ENCODE measurements around the gene GNG7.
"Not testable (repeated sequence)": the region's sequence is repeated elsewhere in the genome, so short reads cannot be mapped to it uniquely, and the experiment has no call there.

Gene GNG7

DNA sequence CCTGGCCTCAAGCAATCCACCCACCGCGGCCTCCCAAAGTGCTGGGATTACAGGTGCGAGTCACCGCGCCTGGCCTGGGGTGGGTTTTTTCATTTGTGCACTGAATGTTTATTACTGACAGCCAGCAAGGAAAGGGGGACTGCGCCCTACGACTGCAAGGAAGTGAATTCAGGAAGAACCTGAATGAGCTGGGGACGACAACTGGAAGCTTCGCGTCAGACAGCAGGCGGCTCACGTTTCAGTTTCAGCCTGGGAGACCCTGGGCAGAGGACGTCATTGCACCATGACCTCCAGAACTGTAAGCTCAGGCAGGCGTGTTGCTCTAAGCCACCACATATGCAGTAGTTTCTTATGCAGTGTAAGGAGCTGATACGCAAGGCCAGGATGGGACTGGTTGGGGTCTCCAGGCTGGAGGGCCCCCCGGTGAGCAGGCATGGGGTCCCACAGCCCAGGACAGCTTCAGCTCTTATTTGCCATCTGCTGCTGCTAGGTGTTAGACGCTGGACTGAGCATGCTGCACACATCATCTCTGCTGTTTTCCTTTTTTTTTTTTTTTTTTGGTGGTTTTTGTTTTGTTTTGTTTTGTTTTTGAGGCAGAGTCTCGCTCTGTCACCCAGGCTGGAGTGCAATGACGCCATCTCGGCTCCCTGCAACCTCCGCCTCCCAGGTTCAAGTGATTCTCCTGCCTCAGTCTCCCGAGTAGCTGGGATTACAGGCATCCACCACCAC is 160.0 kb downstream of the GNG7 start:
- no peak for DNase-seq (ENCODE audit: low read depth)
- no peak overlapping the region for H3K4me3 ChIP-seq (ENCODE audit: low read depth, low read length)
- TF ChIP-seq, protein P1, sequence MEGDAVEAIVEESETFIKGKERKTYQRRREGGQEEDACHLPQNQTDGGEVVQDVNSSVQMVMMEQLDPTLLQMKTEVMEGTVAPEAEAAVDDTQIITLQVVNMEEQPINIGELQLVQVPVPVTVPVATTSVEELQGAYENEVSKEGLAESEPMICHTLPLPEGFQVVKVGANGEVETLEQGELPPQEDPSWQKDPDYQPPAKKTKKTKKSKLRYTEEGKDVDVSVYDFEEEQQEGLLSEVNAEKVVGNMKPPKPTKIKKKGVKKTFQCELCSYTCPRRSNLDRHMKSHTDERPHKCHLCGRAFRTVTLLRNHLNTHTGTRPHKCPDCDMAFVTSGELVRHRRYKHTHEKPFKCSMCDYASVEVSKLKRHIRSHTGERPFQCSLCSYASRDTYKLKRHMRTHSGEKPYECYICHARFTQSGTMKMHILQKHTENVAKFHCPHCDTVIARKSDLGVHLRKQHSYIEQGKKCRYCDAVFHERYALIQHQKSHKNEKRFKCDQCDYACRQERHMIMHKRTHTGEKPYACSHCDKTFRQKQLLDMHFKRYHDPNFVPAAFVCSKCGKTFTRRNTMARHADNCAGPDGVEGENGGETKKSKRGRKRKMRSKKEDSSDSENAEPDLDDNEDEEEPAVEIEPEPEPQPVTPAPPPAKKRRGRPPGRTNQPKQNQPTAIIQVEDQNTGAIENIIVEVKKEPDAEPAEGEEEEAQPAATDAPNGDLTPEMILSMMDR (IDR thresholded peaks at IDR 0.05; ENCODE audit: low read depth, low read length, missing control alignments), result no peak

DNA sequence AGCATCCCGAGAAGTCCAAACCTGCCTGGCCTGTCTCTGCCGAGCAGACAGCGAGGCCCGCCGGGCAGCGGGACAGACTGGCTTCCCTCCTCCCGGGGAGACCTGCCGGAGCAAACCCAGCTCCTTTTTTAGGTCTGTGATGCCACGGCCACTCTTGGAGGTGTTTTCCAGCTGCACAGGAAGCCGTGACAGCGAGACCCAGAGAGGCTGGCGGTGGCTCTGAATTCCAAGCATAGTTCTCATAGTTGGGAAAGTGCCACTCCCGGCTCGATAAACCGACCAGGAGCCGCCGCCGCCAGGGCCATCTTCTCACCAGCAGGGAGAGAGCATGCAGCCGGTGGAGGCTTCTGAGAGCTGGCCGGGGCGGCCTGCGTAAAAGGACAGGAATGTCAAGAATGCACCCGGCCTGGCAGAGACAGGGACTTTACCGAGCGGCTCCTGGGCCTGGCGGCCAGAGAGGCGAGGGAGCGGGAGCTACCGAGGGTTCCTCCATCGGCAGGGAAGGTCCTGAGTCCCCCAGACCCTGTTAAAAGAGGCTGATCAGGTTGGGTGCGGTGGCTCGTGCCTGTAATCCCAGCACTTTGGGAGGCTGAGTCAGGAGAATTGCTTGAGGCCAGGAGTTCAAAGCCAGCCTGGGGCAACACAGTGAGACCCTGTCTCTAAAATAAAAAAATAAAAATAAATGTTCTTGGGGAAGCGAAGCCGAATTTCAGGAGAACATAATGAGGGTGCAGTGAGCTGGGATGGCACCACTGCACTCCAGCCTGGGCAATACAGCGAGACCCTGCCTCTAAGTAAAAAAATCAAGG is 161.6 kb downstream of the GNG7 start:
- H3K4me3 ChIP-seq (ENCODE audit: low read depth, low read length), result no peak overlapping the region

DNA sequence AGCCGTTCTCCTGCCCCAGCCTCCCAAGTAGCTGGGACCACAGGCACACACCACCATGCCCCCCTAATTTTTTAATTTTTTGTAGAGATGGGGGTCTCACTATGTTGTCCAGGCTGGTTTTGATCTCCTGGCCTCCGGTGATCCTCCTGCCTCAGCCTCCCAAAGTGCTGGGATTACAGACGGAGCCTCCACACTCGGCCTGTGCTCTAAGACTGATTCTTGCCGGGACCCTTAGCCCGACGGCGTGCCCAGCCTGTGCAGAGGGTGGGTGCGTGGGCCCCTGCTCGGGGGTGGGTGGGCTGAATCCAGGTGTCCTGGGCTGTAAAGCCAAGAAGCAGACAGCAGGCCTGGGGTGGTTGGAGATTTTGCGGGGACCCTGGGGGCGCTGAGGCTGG is 162.2 kb downstream of the GNG7 start:
- H3K4me3 ChIP-seq (ENCODE audit: low read depth, low read length), result no peak overlapping the region
- no peak for DNase-seq (ENCODE audit: low read depth)
- TF ChIP-seq, protein P1 (IDR thresholded peaks at IDR 0.05; ENCODE audit: low read depth, low read length, missing control alignments), result no peak

More for the DNA sequence above, 161.6 kb downstream of the GNG7 start:
- TF ChIP-seq, protein P1 (IDR thresholded peaks at IDR 0.05; ENCODE audit: low read depth, low read length, missing control alignments), result no peak
- no peak for DNase-seq (ENCODE audit: low read depth)

DNA sequence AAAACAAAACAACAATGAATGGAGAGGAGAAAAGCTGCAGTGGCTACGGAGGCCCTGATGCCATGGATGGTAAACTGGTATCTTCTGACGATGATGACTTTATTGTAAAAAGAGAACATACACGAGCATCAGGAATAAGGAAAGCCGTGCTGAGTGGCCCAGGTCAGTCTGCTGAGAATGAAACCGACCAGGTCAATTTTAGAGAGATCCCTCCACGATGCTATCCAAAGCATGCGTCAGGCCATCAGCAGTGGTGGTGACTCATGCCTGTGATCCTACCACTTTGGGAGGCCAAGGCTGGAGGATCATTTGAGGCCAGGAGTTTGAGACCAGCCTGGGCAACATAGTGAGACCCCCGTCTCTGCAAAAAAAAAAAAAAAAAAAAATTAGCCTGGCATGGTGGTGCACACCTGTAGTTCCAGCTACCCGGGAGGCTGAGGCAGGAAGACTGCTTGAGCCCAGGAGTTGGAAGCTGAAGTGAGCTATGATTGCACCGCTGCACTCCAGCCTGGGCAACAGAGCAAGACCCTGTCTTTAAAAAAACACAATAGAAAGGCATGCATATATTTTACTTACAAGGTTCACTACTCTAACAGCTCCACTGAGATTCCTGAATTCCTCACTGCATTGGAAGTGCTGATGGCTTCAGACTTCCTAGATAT is 164.3 kb downstream of the GNG7 start:
- H3K4me3 ChIP-seq (ENCODE audit: low read depth, low read length), result no peak overlapping the region
- DNase-seq (ENCODE audit: low read depth), result no peak
- TF ChIP-seq, protein P1 (IDR thresholded peaks at IDR 0.05; ENCODE audit: low read depth, low read length, missing control alignments), result no peak

DNA sequence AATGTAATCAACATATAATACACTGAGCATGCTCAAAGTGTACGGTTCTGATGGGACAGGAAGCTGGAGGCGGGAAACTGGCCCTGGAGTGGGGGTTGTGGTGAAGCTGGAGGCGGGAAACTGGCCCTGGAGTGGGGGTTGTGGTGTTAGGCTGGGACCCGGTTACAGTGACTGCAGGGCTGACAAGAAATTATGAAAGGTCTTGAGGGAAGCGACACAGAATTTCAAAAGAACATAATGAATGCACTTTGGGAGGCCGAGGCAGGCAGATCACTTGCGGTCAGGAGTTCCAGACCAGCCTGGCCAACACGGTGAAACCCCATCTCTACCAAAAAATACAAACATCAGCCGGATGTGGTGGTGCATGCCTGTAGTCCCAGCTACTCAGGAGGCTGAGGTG is 164.9 kb downstream of the GNG7 start:
- not testable (repeated sequence) for DNase-seq (ENCODE audit: low read depth); H3K4me3 ChIP-seq (ENCODE audit: low read depth, low read length)

DNA sequence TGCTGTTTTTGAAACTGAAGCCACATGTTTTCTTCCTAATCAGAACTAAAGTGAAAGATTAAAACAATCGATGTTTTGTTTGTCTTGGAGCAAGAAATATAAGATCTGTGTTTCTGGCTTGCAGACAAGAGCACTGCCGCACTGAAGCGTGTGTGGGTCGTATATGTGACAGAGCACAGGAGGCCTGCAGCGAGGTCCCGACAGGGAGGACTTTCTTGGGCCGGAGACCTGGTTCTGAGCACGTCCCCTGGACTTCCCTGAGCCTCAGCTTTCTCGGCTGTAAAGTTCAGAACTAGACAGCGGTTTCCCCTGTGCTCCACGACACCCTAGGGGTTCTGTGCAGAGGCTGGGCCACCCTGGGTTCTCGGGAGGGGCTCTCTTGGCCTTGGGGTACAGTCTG is 166.0 kb downstream of the GNG7 start:
- no peak overlapping the region for H3K4me3 ChIP-seq (ENCODE audit: low read depth, low read length)
- TF ChIP-seq, protein P1 (IDR thresholded peaks at IDR 0.05; ENCODE audit: low read depth, low read length, missing control alignments), result no peak
- no peak for DNase-seq (ENCODE audit: low read depth)

DNA sequence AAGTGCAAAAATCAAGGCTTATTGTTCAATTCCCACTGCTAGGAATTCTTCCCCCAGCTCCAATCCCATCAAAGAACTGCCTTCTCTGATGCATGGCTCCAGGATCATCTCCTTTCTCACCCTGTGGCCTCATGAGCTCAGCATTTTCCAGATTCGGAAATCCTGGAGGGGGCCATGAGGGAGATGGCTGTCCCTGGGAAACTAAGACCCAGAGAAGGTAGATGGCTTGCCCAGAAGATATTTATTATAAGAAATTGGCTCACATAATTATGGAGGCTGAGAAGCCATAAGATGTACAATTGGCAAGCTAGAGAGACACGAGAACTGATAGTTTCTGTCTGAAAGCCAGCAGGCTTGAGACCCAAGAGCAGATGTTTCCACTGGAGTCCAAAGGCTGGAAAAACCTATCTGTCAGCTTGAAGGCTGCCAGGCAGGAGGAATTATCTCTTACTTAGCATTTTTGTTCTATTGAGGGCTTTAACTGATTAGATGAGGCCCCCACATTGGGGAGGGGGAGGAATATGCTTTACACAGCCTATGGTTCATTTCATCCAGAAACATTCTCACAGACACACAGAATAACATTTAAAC is 168.0 kb downstream of the GNG7 start:
- DNase-seq (ENCODE audit: low read depth), result no peak
- TF ChIP-seq, protein P1 (IDR thresholded peaks at IDR 0.05; ENCODE audit: low read depth, low read length, missing control alignments), result no peak
- no peak overlapping the region for H3K4me3 ChIP-seq (ENCODE audit: low read depth, low read length)
